IMR-90 (cell line): ENCODE measurements around the gene NFKB1. TPM values are rescaled to one million over a fixed set of nuclear protein-coding genes. Genes with fewer than 3 reads are reported as not detected.

Experiments
- ATAC-seq: fragments of 200-7000 bp; cut with Tn5 transposase; 2 replicates; pipeline ENCODE4 v1.9.1; 2020; ENCODE audit warnings: low read depth, mild to moderate bottlenecking, moderate library complexity
- BruUV-seq: library from RNA; stranded (reverse); fragments of 400-500 nt; replicated peaks from 2 replicates; lab custom pipeline; 2021; lab: Mats Ljungman, UMichigan
- CTCF ChIA-PET: fragments of 300-600 bp; formaldehyde crosslinking; extraction: SDS; loops from one replicate; lab custom pipeline; 2021; ENCODE audit warnings: antibody characterized with exemption; lab: Yijun Ruan, JAX
- POLR2A ChIA-PET: fragments of 300-600 bp; sonication (Branson Sonifier 250); formaldehyde crosslinking; loops from one replicate; lab custom pipeline; 2022; ENCODE audit warnings: antibody characterized with exemption; ENCODE audit not compliant: unreplicated experiment; lab: Charles Lee
- DNase-seq: peaks from one replicate; pipeline ENCODE4 v3.0.0; 2013
- H2AFZ ChIP-seq: replicated peaks from 2 replicates; pipeline ENCODE3; 2013; ENCODE audit warnings: low read length, mild to moderate bottlenecking; ENCODE audit not compliant: poor library complexity
- H2AK5ac ChIP-seq: 2 replicates; pipeline ENCODE4 v1.6.1; 2013; ENCODE audit warnings: low read depth, low read length, inconsistent platforms
- H2AK9ac ChIP-seq: replicated peaks from 2 replicates; pipeline ENCODE3; 2013; ENCODE audit warnings: mild to moderate bottlenecking, low read depth, low read length, moderate library complexity; ENCODE audit not compliant: poor library complexity
- H2BK120ac ChIP-seq: 2 replicates; pipeline ENCODE4 v1.6.1; 2013; ENCODE audit warnings: low read depth, low read length, inconsistent platforms
- H2BK15ac ChIP-seq: 3 replicates; pipeline ENCODE4 v1.6.1; 2013; ENCODE audit warnings: low read depth, low read length, inconsistent platforms
- H2BK20ac ChIP-seq: 2 replicates; pipeline ENCODE4 v1.6.1; 2013; ENCODE audit warnings: low read depth, mild to moderate bottlenecking, inconsistent platforms, low read length, moderate library complexity
- H2BK5ac ChIP-seq: 2 replicates; pipeline ENCODE4 v1.6.1; 2013; ENCODE audit warnings: mild to moderate bottlenecking, low read depth, low read length, inconsistent platforms; ENCODE audit not compliant: poor library complexity, severe bottlenecking
- H3K14ac ChIP-seq: replicated peaks from 2 replicates; pipeline ENCODE4 v1.6.1; 2013; ENCODE audit warnings: low read depth, low read length, inconsistent platforms
- H3K18ac ChIP-seq: 2 replicates; pipeline ENCODE4 v1.6.1; 2013; ENCODE audit warnings: low read depth, low read length, control low read depth
- H3K23ac ChIP-seq: 2 replicates; pipeline ENCODE4 v1.6.1; 2013; ENCODE audit warnings: low read depth, low read length, inconsistent platforms
- H3K27ac ChIP-seq: 2 replicates; pipeline ENCODE4 v1.5.1; 2013; ENCODE audit warnings: mild to moderate bottlenecking, control low read depth, low read length; ENCODE audit not compliant: insufficient read depth
- H3K27me3 ChIP-seq: 2 replicates; pipeline ENCODE4 v1.6.1; 2013; ENCODE audit warnings: low read length; ENCODE audit not compliant: control insufficient read depth, insufficient read depth
- H3K36me3 ChIP-seq: 2 replicates; pipeline ENCODE4 v1.6.1; 2013; ENCODE audit warnings: low read length, mixed read lengths; ENCODE audit not compliant: control insufficient read depth, insufficient read depth
- H3K4ac ChIP-seq: 2 replicates; pipeline ENCODE4 v1.6.1; 2013; ENCODE audit warnings: low read depth, low read length, inconsistent platforms
- H3K4me1 ChIP-seq: 2 replicates; pipeline ENCODE4 v1.6.1; 2013; ENCODE audit warnings: low read length, mixed read lengths; ENCODE audit not compliant: control insufficient read depth, insufficient read depth
- H3K4me2 ChIP-seq: 2 replicates; pipeline ENCODE4 v1.6.1; 2013; ENCODE audit warnings: low read depth, mild to moderate bottlenecking, control low read depth, low read length, moderate library complexity
- H3K4me3 ChIP-seq: 2 replicates; pipeline ENCODE4 v1.5.1; 2013; ENCODE audit warnings: low read depth, mild to moderate bottlenecking, control low read depth, low read length, moderate library complexity; ENCODE audit not compliant: insufficient read depth
- H3K56ac ChIP-seq: 2 replicates; pipeline ENCODE4 v1.6.1; 2013; ENCODE audit warnings: low read length, inconsistent platforms; ENCODE audit not compliant: insufficient read depth; ENCODE audit errors: extremely low read depth
- H3K79me1 ChIP-seq, 2 experiments: 2 replicates each; pipeline ENCODE4 v1.6.1; 2013; ENCODE audit warnings: low read length in 2 of 2, inconsistent platforms in 1 of 2, low read depth in 1 of 2
- H3K9ac ChIP-seq: 2 replicates; pipeline ENCODE4 v1.6.1; 2013; ENCODE audit warnings: low read depth, low read length, control low read depth
- H3K9me1 ChIP-seq: 2 replicates; pipeline ENCODE4 v1.6.1; 2013; ENCODE audit warnings: low read length, inconsistent platforms; ENCODE audit not compliant: insufficient read depth
- H3K9me3 ChIP-seq: 2 replicates; pipeline ENCODE4 v1.6.1; 2013; ENCODE audit warnings: low read length; ENCODE audit not compliant: control insufficient read depth, insufficient read depth
- H4K20me1 ChIP-seq: 2 replicates; pipeline ENCODE4 v1.6.1; 2013; ENCODE audit warnings: low read length, inconsistent platforms; ENCODE audit not compliant: insufficient read depth
- H4K5ac ChIP-seq: 2 replicates; pipeline ENCODE4 v1.6.1; 2013; ENCODE audit warnings: mild to moderate bottlenecking, low read depth, low read length, control low read depth
- H4K8ac ChIP-seq, 2 experiments: 2 replicates each; pipeline ENCODE4 v1.6.1; 2013; ENCODE audit warnings: low read depth in 2 of 2, low read length in 2 of 2, control low read depth in 1 of 2, inconsistent platforms in 1 of 2
- H4K91ac ChIP-seq: 2 replicates; pipeline ENCODE4 v1.6.1; 2013; ENCODE audit warnings: low read depth, low read length, inconsistent platforms; ENCODE audit not compliant: insufficient read depth
- ELK1 ChIP-seq: fragments of 150-350 bp; IDR thresholded peaks from 2 replicates; pipeline ENCODE4 v1.6.1; 2016; ENCODE audit warnings: low read depth, mild to moderate bottlenecking, low read length, moderate library complexity, borderline replicate concordance
- FOS ChIP-seq: fragments of 150-350 bp; IDR thresholded peaks from 2 replicates; pipeline ENCODE4 v1.6.1; 2016; ENCODE audit warnings: low read depth, low read length
- MXI1 ChIP-seq: IDR thresholded peaks from 2 replicates; pipeline ENCODE4 v1.6.1; 2012; ENCODE audit warnings: low read depth, mild to moderate bottlenecking, low read length, moderate library complexity, borderline replicate concordance
- POLR2A ChIP-seq: IDR thresholded peaks from 2 replicates; pipeline ENCODE4 v1.6.1; 2012; ENCODE audit warnings: mild to moderate bottlenecking, low read depth, low read length
- RAD21 ChIP-seq: IDR thresholded peaks from 2 replicates; pipeline ENCODE4 v1.6.1; 2012; ENCODE audit warnings: low read length, improper control_type of control experiment
- SMC3 ChIP-seq: fragments of 150-350 bp; IDR thresholded peaks from 2 replicates; pipeline ENCODE4 v1.6.1; 2016; ENCODE audit warnings: low read depth, mild to moderate bottlenecking, antibody characterized with exemption, low read length, moderate library complexity
- WGBS, 2 experiments: methylation state at CpG; one replicate each; pipeline versions ENCODE4 v1.1.5 to v1.1.7; 2013; ENCODE audit warnings: missing lambda C conversion rate in 2 of 2; ENCODE audit not compliant: insufficient read length in 1 of 2; ENCODE audit errors: extremely low coverage in 2 of 2; 5-methylcytosine and 5-hydroxymethylcytosine counted together
- dilution Hi-C: fragments of 300-500 bp; cut with HindIII; formaldehyde crosslinking; loops from one replicate; pipeline ENCODE4 v1.14.3; 2018; ENCODE audit warnings: low sequenced_read_pairs; ENCODE audit not compliant: unreplicated experiment
- in situ Hi-C: fragments of 300-500 bp; cut with MboI; formaldehyde crosslinking; loops from 3 replicates; pipeline ENCODE4 v1.14.3; 2019; ENCODE audit warnings: low sequenced_read_pairs, inconsistent platforms, mixed read lengths
- intact Hi-C: fragments of 100-400 bp; cut with micrococcal nuclease; formaldehyde crosslinking; loops from 2 replicates; pipeline ENCODE4 v1.10.0; 2022
- polyA plus RNA-seq, 3 experiments: library from polyadenylated mRNA; depleted of rRNA; stranded (reverse); fragments of >200 nt; gene quantifications; 2 replicates each; pipeline ENCODE4 v1.2.3, GENCODE V29; 2012; ENCODE audit warnings: low replicate concordance in 1 of 3
- total RNA-seq: library from RNA; depleted of rRNA; stranded (reverse); fragments of >200 nt; gene quantifications from 2 replicates; pipeline ENCODE4 v1.2.3, GENCODE V29; 2012

NFKB1 gene
- total and polyA plus RNA-seq, 2 of the 4 experiments (the other 2 are of a cell fraction): 19.8 to 24.6 TPM

GRCh38 chr4:102565696-102566095, 64.5 kb downstream of the NFKB1 start:
- H3K36me3 ChIP-seq: no peaks in the 10 kb centered on the region; the same call in 1 of the 2 replicates
- H3K23ac ChIP-seq: no peak overlapping the region
- in situ Hi-C loops (no loop called here), dilution Hi-C loops (no loop called here), intact Hi-C loops (loop anchor here (5.0 kb wide), 1 partner anchor 113 kb away; no protein-coding TSS in a partner anchor)
- no peak overlapping the region for H3K18ac ChIP-seq
- no peak overlapping the region for H3K4me2 ChIP-seq
- BruUV-seq: no TSS peak
- ChIA-PET CTCF (no interaction called here), POLR2A (no interaction called here)
- H4K8ac ChIP-seq: no peak overlapping the region
- TF ChIP-seq POLR2A (no peak), MXI1 (no peak), ELK1 (no peak), SMC3 (no peak), FOS (no peak), RAD21 (no peak)
- ATAC-seq: no peak
- no peak overlapping the region for H2AK9ac ChIP-seq
- no peaks in the 10 kb centered on the region for H3K27me3 ChIP-seq
- no peak overlapping the region for H2BK120ac ChIP-seq
- H3K79me1 ChIP-seq: peaks cover 9 to 28% of the 10 kb centered on the region in 2 experiments; a peak in 3 of 4 replicates
- H3K9me1 ChIP-seq: peaks cover 6% of the 10 kb centered on the region
- H2AFZ ChIP-seq: no peak overlapping the region
- no peak overlapping the region for H3K14ac ChIP-seq
- H4K5ac ChIP-seq: no peak overlapping the region
- no peak overlapping the region for H2BK15ac ChIP-seq
- peaks cover 2% of the 10 kb centered on the region; the same call in 1 of the 2 replicates for H4K20me1 ChIP-seq
- no peak overlapping the region for H2BK5ac ChIP-seq
- H4K91ac ChIP-seq: no peak overlapping the region
- no peak overlapping the region for H2AK5ac ChIP-seq
- H3K4me1 ChIP-seq: peaks cover 5% of the 10 kb centered on the region
- H3K56ac ChIP-seq: no peak overlapping the region
- H3K27ac ChIP-seq: no peak overlapping the region
- no peak overlapping the region for H3K4ac ChIP-seq
- H3K9me3 ChIP-seq: no peaks in the 10 kb centered on the region
- no peak overlapping the region for H2BK20ac ChIP-seq
- H3K4me3 ChIP-seq: no peak overlapping the region
- no peak for DNase-seq
- WGBS, 2 experiments: 100% methylated on average over 1 of the region's 2 CpGs; no CpG with 5 or more reads in 1 of the 2 experiments
- H3K9ac ChIP-seq: no peak overlapping the region
